GM19240 (cell line): ENCODE measurements around the gene CCDC124.
"Not testable (repeated sequence)": the region's sequence is repeated elsewhere in the genome, so short reads cannot be mapped to it uniquely, and the experiment has no call there.

Experiments used
- DNase-seq: peaks from one replicate; pipeline ENCODE4 v3.0.0; 2011; ENCODE audit warnings: low spot score; ENCODE audit not compliant: insufficient read length

The CCDC124 gene

DNA sequence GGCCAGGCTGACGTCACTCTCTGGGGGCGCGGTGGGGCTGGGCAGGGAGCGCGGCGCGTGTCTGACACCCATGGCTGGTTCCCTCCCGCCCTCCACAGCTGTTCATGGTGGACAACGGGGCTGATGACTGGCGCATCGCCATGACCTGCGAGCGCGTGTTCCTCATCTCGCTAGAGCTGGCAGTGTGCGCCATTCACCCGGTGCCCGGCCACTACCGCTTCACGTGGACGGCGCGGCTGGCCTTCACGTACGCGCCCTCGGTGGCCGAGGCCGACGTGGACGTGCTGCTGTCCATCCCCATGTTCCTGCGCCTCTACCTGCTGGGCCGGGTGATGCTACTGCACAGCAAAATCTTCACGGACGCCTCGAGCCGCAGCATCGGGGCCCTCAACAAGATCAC lies 48.8 kb downstream of the CCDC124 start:
- DNase-seq: no peak

DNA sequence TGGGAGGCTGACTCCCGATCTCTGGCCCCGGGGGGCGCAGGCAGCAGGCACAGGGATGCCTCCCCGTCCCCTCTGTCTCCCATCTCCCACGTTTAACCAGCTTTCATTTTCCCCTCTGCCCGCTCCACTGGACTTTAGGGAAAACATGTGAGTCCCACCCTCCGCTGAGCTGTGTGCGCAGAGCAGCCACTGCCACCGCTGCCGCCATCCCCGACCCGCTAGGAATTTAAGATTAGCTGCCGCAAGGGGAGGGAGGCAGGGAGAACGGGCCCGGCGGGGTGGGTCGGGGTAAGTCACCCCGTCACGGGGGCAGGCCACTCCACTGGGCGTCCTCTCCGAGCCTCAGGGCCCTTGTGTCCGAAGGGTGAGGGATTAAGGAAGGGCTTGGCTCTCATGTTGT lies 49.6 kb downstream of the CCDC124 start:
- DNase-seq: no peak

DNA sequence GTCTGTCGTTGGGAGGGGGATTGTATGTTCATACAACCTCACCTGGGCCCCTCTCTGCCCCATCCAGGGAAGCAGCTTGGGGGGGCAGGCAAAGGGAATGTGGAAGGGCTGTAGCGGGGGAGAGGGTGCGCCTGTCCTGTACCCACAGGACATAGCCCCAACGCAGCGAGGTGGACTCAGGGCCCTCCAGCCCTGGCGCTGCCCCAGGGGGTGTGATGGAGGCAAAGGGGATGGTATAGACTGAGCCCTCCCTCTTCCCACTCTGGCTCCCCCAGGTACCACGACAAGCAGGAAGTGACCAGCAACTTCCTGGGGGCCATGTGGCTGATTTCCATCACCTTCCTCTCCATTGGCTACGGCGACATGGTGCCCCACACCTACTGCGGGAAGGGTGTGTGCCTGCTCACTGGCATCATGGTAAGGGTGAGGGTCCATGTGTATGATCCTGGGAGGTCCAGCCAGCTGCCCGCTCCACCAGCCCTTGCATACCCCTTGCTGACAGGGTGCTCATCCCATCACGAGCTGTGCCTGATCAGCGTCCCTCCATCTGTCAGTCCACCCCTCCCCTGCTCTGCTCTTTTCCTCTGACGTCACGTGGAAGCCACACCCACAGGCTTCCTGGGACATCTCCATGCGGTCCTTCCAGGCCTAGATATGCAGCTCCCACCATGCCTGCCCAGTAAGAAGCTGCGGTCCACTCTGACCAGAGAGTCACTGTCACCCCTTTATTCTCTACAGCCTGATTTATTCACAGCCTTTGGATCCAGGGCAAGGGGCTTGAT lies 52.4 kb downstream of the CCDC124 start:
- DNase-seq: no peak

DNA sequence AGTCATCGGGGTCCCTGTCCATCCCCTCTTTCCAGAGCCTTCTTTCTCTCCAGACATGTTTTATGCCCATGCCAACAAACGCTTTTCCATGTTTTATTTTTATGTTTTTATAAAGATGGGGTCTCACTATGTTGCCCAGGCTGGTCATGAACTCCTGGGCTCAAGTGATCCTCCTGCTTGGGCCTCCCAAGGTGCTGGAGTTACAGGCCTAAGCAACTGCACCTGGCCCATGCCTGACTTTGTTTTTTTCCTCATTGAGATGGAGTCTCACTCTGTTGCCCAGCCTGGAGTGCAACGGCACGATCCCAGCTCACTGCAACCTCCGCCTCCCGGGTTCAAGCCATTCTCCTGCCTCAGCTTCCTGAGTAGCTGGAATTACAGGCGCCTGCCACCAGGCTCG lies 53.8 kb downstream of the CCDC124 start:
- DNase-seq: not testable (repeated sequence)

DNA sequence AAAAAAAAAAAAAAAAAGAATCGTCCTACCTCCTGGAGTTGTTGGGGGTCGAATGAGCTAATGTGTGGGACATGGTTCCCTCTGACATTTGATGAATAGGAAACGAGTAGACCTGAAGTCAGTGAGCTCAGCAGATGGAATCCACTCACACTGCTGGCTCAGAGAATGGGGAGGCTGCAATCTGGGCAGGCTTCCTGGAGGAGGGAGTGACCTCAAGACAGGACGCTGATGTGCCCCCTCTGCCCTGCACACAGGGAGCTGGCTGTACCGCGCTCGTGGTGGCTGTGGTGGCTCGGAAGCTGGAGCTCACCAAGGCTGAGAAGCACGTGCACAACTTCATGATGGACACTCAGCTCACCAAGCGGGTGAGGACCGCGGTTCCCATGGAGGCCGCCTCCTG lies 55.3 kb downstream of the CCDC124 start:
- DNase-seq: no peak

DNA sequence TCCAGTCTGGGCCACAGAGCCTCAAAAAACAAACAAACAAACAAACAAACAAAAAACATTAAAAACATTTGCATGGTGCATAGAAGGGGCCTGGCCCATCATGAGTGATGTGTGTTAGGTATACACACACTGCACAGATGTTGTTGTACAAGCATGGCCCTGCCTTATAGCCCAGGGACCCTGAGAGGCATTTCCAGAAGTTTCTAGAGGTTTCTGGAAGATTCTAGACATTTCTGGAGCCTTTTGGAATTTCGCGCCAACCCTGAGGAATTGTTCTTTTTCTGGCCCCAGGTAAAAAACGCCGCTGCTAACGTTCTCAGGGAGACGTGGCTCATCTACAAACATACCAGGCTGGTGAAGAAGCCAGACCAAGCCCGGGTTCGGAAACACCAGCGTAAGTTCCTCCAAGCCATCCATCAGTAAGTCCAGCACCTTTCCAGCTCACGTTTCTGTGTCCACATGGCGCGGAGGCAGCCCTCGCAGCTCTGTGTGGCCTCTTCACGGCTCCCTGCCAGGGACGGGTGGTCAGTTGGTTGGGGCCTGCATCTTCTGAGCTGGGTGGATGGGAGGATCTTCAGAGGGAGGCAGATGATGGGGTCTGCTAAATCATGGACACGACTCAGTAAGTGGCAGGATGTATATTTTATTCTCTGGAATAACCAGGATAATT lies 56.7 kb downstream of the CCDC124 start:
- no peak for DNase-seq

DNA sequence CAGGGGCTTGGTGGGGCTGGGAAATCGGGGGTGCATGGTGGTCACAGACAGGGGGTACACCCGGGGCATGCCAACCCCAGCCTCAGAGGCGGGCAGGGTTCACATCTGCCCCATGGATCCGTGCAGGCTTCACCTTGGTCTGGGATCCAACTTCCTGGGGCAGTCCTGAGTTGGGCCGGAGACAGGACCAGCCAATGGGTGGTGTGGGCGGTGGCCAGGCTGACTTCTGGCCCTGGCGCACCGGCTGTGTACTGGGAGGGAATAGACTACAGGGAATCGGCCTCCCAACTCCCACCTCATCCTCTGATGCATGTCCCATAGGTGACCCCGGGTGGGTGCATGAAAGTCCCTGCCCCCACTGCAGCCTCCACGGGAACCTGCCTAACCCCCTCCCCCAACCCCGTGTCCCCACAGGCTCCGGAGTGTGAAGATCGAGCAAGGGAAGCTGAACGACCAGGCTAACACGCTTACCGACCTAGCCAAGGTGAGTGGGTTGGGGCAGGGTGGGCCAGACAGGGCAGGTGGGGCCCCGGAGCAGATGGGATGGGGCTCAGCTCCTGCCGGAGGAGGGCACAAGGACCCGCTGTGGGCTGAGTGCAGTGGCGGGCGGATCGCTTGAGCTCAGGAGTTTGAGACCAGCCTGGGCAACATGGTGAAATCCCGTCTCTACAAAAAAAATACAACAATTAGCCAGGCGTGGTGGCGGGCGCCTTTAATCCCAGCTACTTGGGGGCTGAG lies 60.4 kb downstream of the CCDC124 start:
- DNase-seq: no peak
